B cell (primary cell): ENCODE results near the gene LZTS2.

Experiments
- CTCF ChIP-seq: fragments of 200-600 bp; IDR thresholded peaks from one replicate; pipeline ENCODE4 v1.8.0; 2022; ENCODE audit warnings: antibody characterized with exemption, mild to moderate bottlenecking
- EZH2 ChIP-seq: IDR thresholded peaks from 2 replicates; pipeline ENCODE4 v1.6.1; 2012; ENCODE audit warnings: borderline replicate concordance, low read depth, mild to moderate bottlenecking, moderate library complexity, low read length; ENCODE audit not compliant: insufficient read depth, poor library complexity, severe bottlenecking

GRCh38 chr10:100976906-100977305, 22.7 kb upstream of the LZTS2 start:
- TF ChIP-seq CTCF (no peak), EZH2 (no peak)
